Astrocyte of the spinal cord (primary cell): ENCODE measurements around the gene SPATA21.
"Not testable (repeated sequence)": the region's sequence is repeated elsewhere in the genome, so short reads cannot be mapped to it uniquely, and the experiment has no call there.

ENCODE experiments used
- DNase-seq: peaks from one replicate; pipeline ENCODE4 v3.0.0; 2011; ENCODE audit warnings: low read depth, low spot score
- H3K4me3 ChIP-seq: 2 replicates; pipeline ENCODE4 v1.5.1; 2011; ENCODE audit warnings: low read depth, mild to moderate bottlenecking, low read length, moderate library complexity
- in situ Hi-C: cut with HindIII; loops from 2 replicates; pipeline ENCODE4 v1.10.0; 2017; ENCODE audit warnings: low sequenced_read_pairs
- TF ChIP-seq, protein P1 (sequence below): IDR thresholded peaks from 2 replicates; pipeline ENCODE4 v1.5.1; 2012; ENCODE audit warnings: low read depth, mild to moderate bottlenecking, low read length, inconsistent platforms

Gene SPATA21, protein sequence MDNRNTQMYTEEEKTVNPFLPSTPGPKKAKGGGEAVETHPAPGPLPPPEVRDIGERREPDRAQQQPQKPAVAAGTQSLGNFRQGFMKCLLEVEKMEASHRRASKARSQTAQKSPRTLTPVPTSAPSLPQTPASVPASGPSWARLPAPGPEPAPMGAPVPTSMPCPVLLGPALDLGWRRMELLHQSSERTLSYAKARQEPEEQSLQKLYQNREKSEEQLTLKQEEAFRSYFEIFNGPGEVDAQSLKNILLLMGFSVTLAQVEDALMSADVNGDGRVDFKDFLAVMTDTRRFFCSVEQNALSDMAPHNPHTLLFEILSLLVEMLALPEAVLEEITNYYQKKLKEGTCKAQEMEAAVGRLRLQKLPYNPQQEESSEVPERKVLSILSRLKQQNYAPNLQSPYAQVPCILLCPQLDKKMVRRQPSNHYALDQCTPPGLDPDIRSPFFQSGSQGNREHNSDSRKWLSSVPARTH

DNA sequence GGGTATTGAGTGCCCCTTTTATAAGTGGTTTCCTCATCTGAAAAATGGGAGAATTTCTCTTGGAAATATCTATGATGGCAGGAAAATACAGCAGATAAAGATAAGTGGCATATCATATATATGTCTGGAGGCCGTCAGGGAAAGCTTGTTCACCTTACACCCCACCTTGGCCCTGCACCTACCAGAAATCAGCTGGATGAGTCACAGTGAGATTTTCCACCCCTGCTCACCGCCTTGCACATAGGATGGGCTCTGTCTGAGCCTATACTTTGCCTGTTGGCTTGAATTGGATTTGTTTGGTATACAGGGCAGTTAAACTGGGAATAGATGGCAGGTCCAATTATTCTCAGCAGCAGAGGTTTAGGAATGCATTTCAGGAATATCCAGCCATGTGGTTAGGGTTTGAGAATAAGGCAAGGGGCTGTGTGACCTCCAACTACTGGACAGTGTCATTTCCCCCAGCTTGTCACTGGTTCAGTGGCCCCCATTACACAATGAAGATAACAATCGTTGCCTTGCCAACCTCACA is at the start of gene SPATA21:
Gene SPATA21, minus strand, starts transcription at position 479 of the 529 bp plus-strand sequence. CDS start 6,053 bp downstream, outside the sequence.
- DNase-seq: no peak
- TF ChIP-seq, protein P1, sequence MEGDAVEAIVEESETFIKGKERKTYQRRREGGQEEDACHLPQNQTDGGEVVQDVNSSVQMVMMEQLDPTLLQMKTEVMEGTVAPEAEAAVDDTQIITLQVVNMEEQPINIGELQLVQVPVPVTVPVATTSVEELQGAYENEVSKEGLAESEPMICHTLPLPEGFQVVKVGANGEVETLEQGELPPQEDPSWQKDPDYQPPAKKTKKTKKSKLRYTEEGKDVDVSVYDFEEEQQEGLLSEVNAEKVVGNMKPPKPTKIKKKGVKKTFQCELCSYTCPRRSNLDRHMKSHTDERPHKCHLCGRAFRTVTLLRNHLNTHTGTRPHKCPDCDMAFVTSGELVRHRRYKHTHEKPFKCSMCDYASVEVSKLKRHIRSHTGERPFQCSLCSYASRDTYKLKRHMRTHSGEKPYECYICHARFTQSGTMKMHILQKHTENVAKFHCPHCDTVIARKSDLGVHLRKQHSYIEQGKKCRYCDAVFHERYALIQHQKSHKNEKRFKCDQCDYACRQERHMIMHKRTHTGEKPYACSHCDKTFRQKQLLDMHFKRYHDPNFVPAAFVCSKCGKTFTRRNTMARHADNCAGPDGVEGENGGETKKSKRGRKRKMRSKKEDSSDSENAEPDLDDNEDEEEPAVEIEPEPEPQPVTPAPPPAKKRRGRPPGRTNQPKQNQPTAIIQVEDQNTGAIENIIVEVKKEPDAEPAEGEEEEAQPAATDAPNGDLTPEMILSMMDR: no peak
- in situ Hi-C loops: no loop called here
- H3K4me3 ChIP-seq: no peak within 1 kb of the TSS

DNA sequence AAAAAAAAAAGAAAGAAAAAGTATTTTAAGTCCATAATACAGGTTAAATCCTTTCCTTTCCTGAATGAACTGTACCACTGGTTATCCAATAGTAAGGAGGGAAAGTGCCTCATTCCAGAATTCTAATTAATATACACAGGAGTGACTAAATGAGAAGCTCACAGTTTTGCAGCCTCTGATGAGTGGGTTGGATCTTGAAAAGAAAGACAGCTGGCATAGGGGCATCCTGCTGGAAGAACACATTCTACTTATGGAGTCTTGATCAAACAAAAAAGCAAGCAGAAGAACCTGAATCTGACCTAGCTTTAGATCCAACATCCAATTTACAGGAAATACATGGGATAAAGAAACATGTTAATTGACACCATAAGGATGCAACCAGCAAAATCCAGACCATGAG is 49.8 kb upstream of the SPATA21 start:
- H3K4me3 ChIP-seq, in situ Hi-C loops, DNase-seq: not testable (repeated sequence)

DNA sequence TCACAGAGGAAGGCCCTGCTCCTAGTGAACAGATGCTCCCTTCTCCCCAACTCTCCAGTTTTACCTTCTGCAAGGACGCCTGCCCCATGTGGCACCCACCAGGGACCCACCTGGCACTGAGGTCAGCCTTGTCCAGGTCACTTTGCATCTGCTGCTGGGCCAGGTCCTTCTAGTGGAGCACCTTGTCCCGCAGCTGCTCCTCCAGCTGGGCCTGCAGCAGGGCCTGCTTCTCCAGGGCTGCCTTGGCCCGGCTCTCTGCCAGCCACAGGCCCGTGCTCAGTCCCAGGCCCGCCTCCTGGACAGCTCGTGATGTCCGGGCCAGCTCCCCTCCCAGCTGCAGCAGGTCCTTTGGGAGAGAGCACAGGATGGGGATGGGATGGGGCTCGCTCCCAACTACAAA is 49.1 kb upstream of the SPATA21 start:
- DNase-seq, H3K4me3 ChIP-seq, in situ Hi-C loops: not testable (repeated sequence)

DNA sequence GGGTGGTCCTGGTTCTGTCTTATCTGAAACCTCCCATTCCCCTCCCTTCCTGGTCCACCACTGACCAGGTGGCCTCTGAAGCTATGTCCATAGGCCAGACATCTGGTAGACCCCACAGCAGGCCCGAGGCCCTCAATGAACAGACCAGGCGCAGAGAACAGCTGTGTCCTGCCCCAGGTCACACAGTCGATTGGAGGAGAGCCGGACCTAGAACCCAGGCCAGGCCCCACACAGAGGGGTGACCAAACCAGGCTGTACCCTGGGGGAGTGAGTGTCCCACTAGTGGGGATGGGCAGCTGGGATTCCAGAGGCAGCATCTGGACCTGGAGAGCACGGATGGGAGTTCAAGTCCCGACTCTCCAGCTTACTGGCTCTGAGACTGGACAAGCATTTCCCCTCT is 47.7 kb upstream of the SPATA21 start:
- TF ChIP-seq, protein P1: no peak
- no peak for DNase-seq
- in situ Hi-C loops: no loop called here
- no peak overlapping the region for H3K4me3 ChIP-seq

DNA sequence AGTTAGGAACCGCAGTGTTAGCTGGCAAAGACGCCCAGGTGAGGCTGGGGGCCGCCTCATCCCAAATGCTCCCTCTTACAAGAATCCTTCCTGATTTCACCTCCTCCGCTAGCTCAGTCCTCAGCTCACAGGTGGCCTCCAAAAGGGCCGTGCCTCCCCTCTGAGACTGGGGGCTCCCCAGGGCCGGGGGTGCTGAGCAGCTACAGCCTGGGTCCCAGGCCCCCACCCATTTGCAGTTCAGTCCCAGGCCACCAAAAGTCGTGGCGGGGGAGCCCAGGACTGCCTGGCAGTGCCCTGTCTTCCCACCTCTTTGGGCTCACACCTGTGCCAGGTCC is 47.2 kb upstream of the SPATA21 start:
- in situ Hi-C loops: no loop called here
- DNase-seq: no peak
- TF ChIP-seq, protein P1: no peak
- H3K4me3 ChIP-seq: no peak overlapping the region

DNA sequence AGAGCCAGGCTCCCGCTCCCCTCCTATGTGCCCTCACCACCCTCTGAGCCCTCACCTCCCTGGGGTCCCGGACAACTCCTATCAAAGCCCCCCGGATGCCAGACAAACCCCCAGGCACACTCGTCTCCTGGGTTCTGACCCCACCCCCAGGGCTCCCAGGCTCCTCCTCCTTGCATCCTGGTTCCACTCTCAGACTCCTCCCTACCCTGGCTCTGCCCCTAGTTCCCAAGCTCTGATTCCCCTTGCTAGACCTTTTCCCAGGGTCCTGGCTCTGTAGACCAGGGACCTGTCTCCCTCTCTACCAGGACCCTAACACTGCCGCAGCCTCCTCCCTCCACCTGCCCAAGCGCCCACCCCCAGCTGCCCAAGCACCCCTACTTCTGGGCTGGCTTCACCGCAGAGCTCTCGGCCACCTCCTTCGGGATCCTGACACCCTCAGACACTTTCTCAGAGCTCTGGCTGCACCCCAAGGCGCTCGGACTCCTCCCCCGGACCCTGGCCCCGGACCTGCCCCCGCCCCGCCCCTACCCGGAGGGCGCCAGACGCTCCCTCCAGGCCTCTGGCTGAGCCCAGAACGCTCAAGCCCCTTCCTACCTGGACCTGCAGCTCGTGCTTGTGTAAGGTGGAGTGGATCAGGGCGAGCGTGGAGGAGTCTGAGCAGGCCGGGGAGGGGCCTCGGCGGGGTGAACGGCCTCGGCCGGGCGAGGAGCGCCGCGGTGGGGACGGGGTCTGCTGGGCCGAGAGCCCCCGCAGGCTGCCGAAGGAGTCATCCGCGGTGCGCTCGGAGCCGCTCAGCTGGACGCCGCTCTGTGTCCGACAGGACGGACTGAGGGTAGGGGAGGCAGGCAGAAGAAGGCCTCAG is 46.6 kb upstream of the SPATA21 start:
- DNase-seq, in situ Hi-C loops, H3K4me3 ChIP-seq: not testable (repeated sequence)

DNA sequence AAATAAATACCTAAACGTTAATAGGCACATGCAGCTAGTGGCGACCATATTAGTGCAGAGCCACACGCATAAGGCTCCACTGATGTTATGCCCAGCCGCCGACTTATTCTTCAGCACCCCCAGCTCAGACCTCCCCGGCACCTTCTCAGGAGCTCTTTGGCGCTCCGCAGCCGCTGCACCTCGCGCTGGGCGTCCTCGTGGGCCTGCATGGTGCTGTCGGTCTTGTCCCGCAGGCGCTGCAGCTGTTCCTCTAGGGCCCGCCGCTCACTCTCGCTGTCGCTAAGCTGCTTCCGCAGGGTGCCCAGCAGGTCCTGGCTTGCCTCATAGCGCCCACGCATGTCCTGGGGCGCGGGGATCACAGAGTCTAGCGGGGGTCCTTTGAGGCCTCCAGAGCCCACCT is 45.9 kb upstream of the SPATA21 start:
- H3K4me3 ChIP-seq, in situ Hi-C loops, DNase-seq: not testable (repeated sequence)

DNA sequence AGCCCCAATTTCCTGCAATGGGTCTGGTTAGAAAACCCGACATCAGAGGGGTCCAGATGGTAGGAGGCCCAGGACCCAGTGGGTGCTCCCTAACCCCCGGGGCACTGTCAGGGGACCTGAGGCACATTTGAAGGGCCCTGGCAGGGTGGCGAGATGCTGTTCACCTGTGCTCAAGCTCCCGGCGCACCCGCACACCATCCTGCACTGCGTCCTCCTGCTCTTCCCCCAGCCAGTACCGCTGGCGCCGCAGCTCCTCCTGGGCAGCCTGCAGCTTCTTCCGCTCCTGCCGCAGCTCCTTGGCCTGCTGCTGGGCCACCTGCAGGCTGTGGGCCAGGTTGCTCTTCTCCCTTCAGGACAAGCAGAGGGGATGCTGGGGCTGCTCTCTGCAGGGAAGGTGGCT is 40.9 kb upstream of the SPATA21 start:
- H3K4me3 ChIP-seq: no peak overlapping the region
- DNase-seq: no peak
- TF ChIP-seq, protein P1: no peak
- in situ Hi-C loops: no loop called here

DNA sequence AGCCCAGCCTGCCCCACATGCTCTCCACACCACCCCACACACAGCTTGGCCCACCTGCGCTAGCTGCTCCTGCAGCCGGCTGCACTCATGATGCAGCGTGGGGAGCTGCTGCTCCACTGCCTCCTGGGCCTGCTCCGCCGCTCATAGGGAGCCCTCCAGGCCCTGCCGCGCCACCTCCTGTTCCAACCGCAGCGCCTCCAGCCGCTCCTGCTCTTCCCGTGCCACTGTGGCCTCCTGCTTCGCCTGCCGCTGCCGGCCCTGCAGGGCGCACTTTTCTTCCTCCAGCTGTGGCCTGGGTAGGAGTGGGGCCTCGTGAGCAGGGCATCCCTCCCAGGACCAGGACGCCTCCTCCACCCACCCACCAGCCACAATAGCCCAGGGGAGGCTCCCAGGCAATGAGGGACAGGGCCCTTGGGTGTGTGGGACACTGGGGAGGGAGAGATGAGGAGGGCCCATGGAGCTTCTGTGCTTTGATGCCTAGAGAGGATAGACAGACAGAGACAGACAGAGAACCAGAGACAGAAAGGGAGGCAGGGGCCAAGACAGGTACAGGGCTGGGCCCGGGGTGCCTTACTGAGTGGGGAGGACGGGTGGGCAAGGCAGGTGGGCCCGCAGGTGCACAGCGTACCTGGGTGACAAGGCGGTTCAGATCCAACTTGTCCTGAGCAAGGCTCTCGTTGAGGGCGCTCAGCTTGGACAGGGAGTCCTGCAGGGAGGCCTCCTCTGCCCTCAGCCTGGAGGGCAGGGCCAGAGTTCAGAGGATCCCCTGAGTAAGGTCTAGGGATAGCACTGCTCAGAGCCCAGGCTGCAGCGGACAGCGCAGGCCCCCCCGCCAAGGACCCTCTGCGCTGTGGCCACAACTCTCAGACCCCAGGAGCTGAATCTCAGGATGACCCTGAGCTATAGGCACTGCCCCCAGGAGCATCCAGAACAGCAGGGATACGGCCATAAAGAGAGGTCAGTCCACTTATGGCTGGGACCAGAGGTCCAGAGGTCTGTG is 38.8 kb upstream of the SPATA21 start:
- DNase-seq, in situ Hi-C loops, H3K4me3 ChIP-seq: not testable (repeated sequence)

DNA sequence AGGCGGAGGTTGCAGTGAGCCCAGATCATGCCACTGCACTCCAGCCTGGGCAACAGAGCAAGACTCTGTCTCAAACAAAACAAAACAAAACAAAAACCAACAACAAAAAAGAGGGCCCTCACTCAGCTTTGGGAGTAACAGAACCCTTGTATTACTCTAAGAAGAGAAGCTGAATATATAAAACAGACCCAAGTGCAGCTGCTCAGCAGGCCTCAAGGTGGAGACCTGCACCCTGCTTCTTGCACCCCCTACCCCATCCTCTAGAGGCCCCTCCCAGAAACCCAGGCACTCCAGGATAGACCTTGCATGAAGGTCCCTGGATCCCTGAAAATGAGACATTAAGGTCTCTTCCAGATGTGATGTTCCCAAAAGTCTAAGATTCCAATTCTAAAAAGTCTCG is 37.7 kb upstream of the SPATA21 start:
- DNase-seq, H3K4me3 ChIP-seq, in situ Hi-C loops: not testable (repeated sequence)
